Loucy (cell line): ENCODE data around the gene ARPC3.

ENCODE experiments used
- H2AFZ ChIP-seq: fragments of 200-600 bp; sonication (generic); 2 replicates; pipeline ENCODE4 v1.6.0; 2016; ENCODE audit warnings: antibody characterized with exemption, mild to moderate bottlenecking, low read length, moderate library complexity
- H3F3A ChIP-seq: fragments of 200-600 bp; 2 replicates; pipeline ENCODE4 v1.6.0; 2016; ENCODE audit warnings: antibody characterized with exemption, low read depth, mild to moderate bottlenecking
- H3K27me3 ChIP-seq: fragments of 200-600 bp; sonication (generic); 2 replicates; pipeline ENCODE4 v1.6.1; 2014; ENCODE audit warnings: low read length, mild to moderate bottlenecking; ENCODE audit not compliant: insufficient read depth, poor library complexity, severe bottlenecking
- H3K36me3 ChIP-seq: fragments of 200-600 bp; sonication (generic); 2 replicates; pipeline ENCODE4 v1.6.1; 2016; ENCODE audit warnings: low read length; ENCODE audit not compliant: insufficient read depth
- H3K4me1 ChIP-seq: fragments of 200-600 bp; sonication (generic); 2 replicates; pipeline ENCODE4 v1.5.1; 2014; ENCODE audit warnings: low read length, mild to moderate bottlenecking; ENCODE audit not compliant: insufficient read depth, poor library complexity, severe bottlenecking
- H3K4me2 ChIP-seq: fragments of 200-600 bp; sonication (generic); 2 replicates; pipeline ENCODE4 v1.6.0; 2014; ENCODE audit warnings: antibody characterized with exemption, low read length, low read depth, mild to moderate bottlenecking; ENCODE audit not compliant: poor library complexity, severe bottlenecking
- H3K4me3 ChIP-seq: fragments of 200-600 bp; sonication (generic); 2 replicates; pipeline ENCODE4 v1.5.1; 2014; ENCODE audit warnings: low read length, mild to moderate bottlenecking, mixed read lengths; ENCODE audit not compliant: poor library complexity, severe bottlenecking
- H3K79me2 ChIP-seq: fragments of 200-600 bp; sonication (generic); 2 replicates; pipeline ENCODE4 v1.6.1; 2014; ENCODE audit warnings: low read length; ENCODE audit not compliant: insufficient read depth
- H3K9ac ChIP-seq: fragments of 200-600 bp; sonication (generic); 2 replicates; pipeline ENCODE4 v1.6.0; 2014; ENCODE audit warnings: mild to moderate bottlenecking, low read depth, low read length, moderate library complexity; ENCODE audit not compliant: poor library complexity, severe bottlenecking
- H3K9me2 ChIP-seq: fragments of 200-600 bp; sonication (generic); replicated peaks from 2 replicates; pipeline ENCODE4 v1.6.1; 2016; ENCODE audit warnings: low read depth, low read length, mixed read lengths
- H3K9me3 ChIP-seq: fragments of 200-600 bp; sonication (generic); 2 replicates; pipeline ENCODE4 v1.6.1; 2014; ENCODE audit warnings: mild to moderate bottlenecking, antibody characterized with exemption, low read length, low read depth; ENCODE audit not compliant: insufficient read depth
- H4K20me1 ChIP-seq: fragments of 200-600 bp; sonication (generic); 2 replicates; pipeline ENCODE4 v1.6.0; 2014; ENCODE audit warnings: antibody characterized with exemption, low read length, mild to moderate bottlenecking; ENCODE audit not compliant: insufficient read depth, poor library complexity, severe bottlenecking
- CTCF ChIP-seq: fragments of 200-600 bp; sonication (generic); conservative IDR thresholded peaks from 2 replicates; pipeline ENCODE4 v1.5.1; 2014; ENCODE audit warnings: mild to moderate bottlenecking, antibody characterized with exemption, low read length
- EZH2phosphoT487 ChIP-seq: fragments of 200-600 bp; IDR thresholded peaks from 2 replicates; pipeline ENCODE4 v1.6.1; 2018; ENCODE audit warnings: antibody characterized with exemption, mild to moderate bottlenecking, moderate library complexity, borderline replicate concordance

The ARPC3 gene

GRCh38 chr12:110451263-110451662 lies 1.1 kb upstream of the ARPC3 start:
- peaks cover 42% of the 10 kb centered on the region; the same call in 1 of the 2 replicates for H3K36me3 ChIP-seq
- no peaks in the 10 kb centered on the region for H3K27me3 ChIP-seq
- no peak overlapping the region for H3K4me3 ChIP-seq
- H3F3A ChIP-seq, result 0 out of 2 replicates have a peak, but pooled peaks cover 4% of the 10 kb centered on the region
- H3K9me2 ChIP-seq, result no peaks in the 10 kb centered on the region
- TF ChIP-seq EZH2phosphoT487 (no peak), CTCF (no peak)
- H3K9me3 ChIP-seq, result no peaks in the 10 kb centered on the region
- H3K4me1 ChIP-seq, result peaks cover 14% of the 10 kb centered on the region
- H4K20me1 ChIP-seq, result peaks cover 27% of the 10 kb centered on the region
- no peak overlapping the region for H3K9ac ChIP-seq
- no peak overlapping the region for H3K4me2 ChIP-seq
- no peak overlapping the region for H2AFZ ChIP-seq
- peaks cover 38% of the 10 kb centered on the region for H3K79me2 ChIP-seq

DNA sequence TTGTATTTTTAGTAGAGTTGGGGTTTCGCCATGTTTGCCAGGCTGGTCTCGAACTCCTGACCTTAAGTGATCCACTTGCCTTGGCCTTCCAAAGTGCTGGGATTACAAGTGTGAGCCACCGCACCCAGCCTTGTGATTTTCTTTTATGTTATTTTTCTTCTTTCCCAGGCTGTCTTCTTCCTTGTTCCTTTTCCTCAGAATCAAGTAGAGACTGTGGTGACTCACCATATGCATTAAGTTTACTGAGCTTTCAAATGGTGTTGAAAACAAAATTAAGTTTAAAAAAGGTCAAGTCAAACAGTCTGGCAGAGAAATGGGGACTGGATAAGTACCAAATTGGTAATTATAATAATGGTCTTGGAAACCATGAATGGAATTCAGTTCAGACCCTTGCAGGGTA lies 5.7 kb downstream of the ARPC3 start:
- H3K36me3 ChIP-seq, result peaks cover 33% of the 10 kb centered on the region
- peaks cover 14% of the 10 kb centered on the region for H3K4me1 ChIP-seq
- no peaks in the 10 kb centered on the region for H3K27me3 ChIP-seq
- H4K20me1 ChIP-seq, result peaks cover 30% of the 10 kb centered on the region
- H3K9me3 ChIP-seq, result no peaks in the 10 kb centered on the region
- no peak overlapping the region for H2AFZ ChIP-seq
- no peak overlapping the region for H3K9ac ChIP-seq
- H3K79me2 ChIP-seq, result peaks cover 46% of the 10 kb centered on the region
- H3F3A ChIP-seq, result no peaks in the 10 kb centered on the region; the same call in 1 of the 2 replicates
- no peak overlapping the region for H3K4me2 ChIP-seq
- no peaks in the 10 kb centered on the region for H3K9me2 ChIP-seq
- H3K4me3 ChIP-seq, result no peak overlapping the region
- TF ChIP-seq CTCF (no peak), EZH2phosphoT487 (no peak)

GRCh38 chr12:110436231-110436630 lies 13.9 kb downstream of the ARPC3 start:
- Histone ChIP-seq H3K4me2 (no peak overlapping the region), H3K4me3 (no peak overlapping the region), H2AFZ (no peak overlapping the region), H4K20me1 (no peaks in the 10 kb centered on the region), H3K36me3 (peaks cover 42% of the 10 kb centered on the region; the same call in 1 of the 2 replicates), H3F3A (peaks cover 4% of the 10 kb centered on the region; the same call in 1 of the 2 replicates), H3K9me3 (no peaks in the 10 kb centered on the region), H3K79me2 (no peaks in the 10 kb centered on the region), H3K9me2 (no peaks in the 10 kb centered on the region), H3K27me3 (no peaks in the 10 kb centered on the region), H3K9ac (no peak overlapping the region), H3K4me1 (no peaks in the 10 kb centered on the region)
- TF ChIP-seq CTCF (no peak), EZH2phosphoT487 (no peak)
